OCI-LY7 (cell line): ENCODE results near the gene GATAD2B. TPM values are rescaled to one million over a fixed set of nuclear protein-coding genes. Genes with fewer than 3 reads are reported as not detected.

Experiments
- BruUV-seq: library from RNA; stranded (reverse); fragments of 400-500 nt; replicated peaks from 2 replicates; lab custom pipeline; 2021; lab: Mats Ljungman, UMichigan
- CTCF ChIA-PET: fragments of 300-600 bp; sonication (Branson Sonifier 250); formaldehyde crosslinking; loops from one replicate; lab custom pipeline; 2022; ENCODE audit warnings: antibody characterized with exemption; ENCODE audit not compliant: unreplicated experiment; lab: Charles Lee
- POLR2A ChIA-PET: fragments of 300-600 bp; sonication (Branson Sonifier 250); formaldehyde crosslinking; loops from one replicate; lab custom pipeline; 2022; ENCODE audit warnings: antibody characterized with exemption; lab: Charles Lee
- DNase-seq: peaks from one replicate; pipeline ENCODE4 v3.0.0-alpha.2; 2015; ENCODE audit warnings: low spot score
- H2AFZ ChIP-seq: fragments of 200-600 bp; sonication (generic), shearing (Covaris generic); 2 replicates; pipeline ENCODE4 v1.6.1; 2014; ENCODE audit warnings: mild to moderate bottlenecking, antibody characterized with exemption, low read length, moderate library complexity
- H3K27ac ChIP-seq: fragments of 200-600 bp; sonication (generic); 2 replicates; pipeline ENCODE4 v1.5.1; 2014; ENCODE audit warnings: mixed run types, low read depth, mild to moderate bottlenecking, moderate library complexity, low read length, inconsistent platforms; ENCODE audit not compliant: poor library complexity, severe bottlenecking
- H3K36me3 ChIP-seq: fragments of 200-600 bp; sonication (generic); 2 replicates; pipeline ENCODE4 v1.6.1; 2014; ENCODE audit warnings: mild to moderate bottlenecking, antibody characterized with exemption, low read length, moderate library complexity, mixed read lengths; ENCODE audit not compliant: insufficient read depth
- H3K4me1 ChIP-seq: fragments of 200-600 bp; sonication (generic); 2 replicates; pipeline ENCODE4 v1.5.1; 2014; ENCODE audit warnings: mild to moderate bottlenecking, low read length; ENCODE audit not compliant: insufficient read depth, poor library complexity, severe bottlenecking
- H3K4me2 ChIP-seq: fragments of 200-600 bp; sonication (generic); 2 replicates; pipeline ENCODE4 v1.6.1; 2014; ENCODE audit warnings: mild to moderate bottlenecking, low read length
- H3K4me3 ChIP-seq: fragments of 200-600 bp; sonication (generic); 2 replicates; pipeline ENCODE4 v1.5.1; 2014; ENCODE audit warnings: mild to moderate bottlenecking, low read depth, low read length; ENCODE audit not compliant: poor library complexity, severe bottlenecking
- H3K79me2 ChIP-seq: fragments of 200-600 bp; sonication (generic); 2 replicates; pipeline ENCODE4 v1.6.1; 2016; ENCODE audit warnings: low read depth, mild to moderate bottlenecking, low read length, moderate library complexity, mixed read lengths; ENCODE audit not compliant: insufficient read depth
- H3K9me2 ChIP-seq: fragments of 200-600 bp; sonication (generic); 2 replicates; pipeline ENCODE4 v1.6.1; 2016; ENCODE audit warnings: mild to moderate bottlenecking, low read length, mixed read lengths; ENCODE audit not compliant: insufficient read depth
- H3K9me3 ChIP-seq: fragments of 200-600 bp; sonication (generic); 2 replicates; pipeline ENCODE4 v1.6.1; 2014; ENCODE audit warnings: mild to moderate bottlenecking, mixed run types, low read length, mixed read lengths
- H4K20me1 ChIP-seq: fragments of 200-600 bp; sonication (generic); 2 replicates; pipeline ENCODE4 v1.6.1; 2014; ENCODE audit warnings: mild to moderate bottlenecking, antibody characterized with exemption, low read length, moderate library complexity, mixed read lengths; ENCODE audit not compliant: insufficient read depth
- EZH2phosphoT487 ChIP-seq: fragments of 200-600 bp; sonication (generic); IDR thresholded peaks from 2 replicates; pipeline ENCODE4 v1.6.1; 2018; ENCODE audit warnings: low read depth, borderline replicate concordance, mild to moderate bottlenecking, mixed run types, antibody characterized with exemption, low read length, moderate library complexity, mixed read lengths
- intact Hi-C: fragments of 100-400 bp; cut with micrococcal nuclease; formaldehyde crosslinking; loops from one replicate; pipeline ENCODE4 v1.10.0; 2022; ENCODE audit not compliant: unreplicated experiment
- total RNA-seq, 2 experiments: library from RNA; depleted of rRNA in 1 of 2; stranded (reverse); fragments of >200 nt in 1 of 2; shearing (Covaris generic) in 1 of 2; gene quantifications; 2 replicates each; pipeline ENCODE4 v1.2.3, GENCODE V29; 2014 to 2022
- TF ChIP-seq, protein P1 (sequence below): fragments of 200-600 bp; sonication (generic); conservative IDR thresholded peaks from 2 replicates; pipeline ENCODE4 v1.5.1; 2014; ENCODE audit warnings: mild to moderate bottlenecking, antibody characterized with exemption, low read length, moderate library complexity, mixed read lengths

GATAD2B gene
- total RNA-seq, 2 experiments from 2014 or later = 11.2 to 65.2 TPM

DNA sequence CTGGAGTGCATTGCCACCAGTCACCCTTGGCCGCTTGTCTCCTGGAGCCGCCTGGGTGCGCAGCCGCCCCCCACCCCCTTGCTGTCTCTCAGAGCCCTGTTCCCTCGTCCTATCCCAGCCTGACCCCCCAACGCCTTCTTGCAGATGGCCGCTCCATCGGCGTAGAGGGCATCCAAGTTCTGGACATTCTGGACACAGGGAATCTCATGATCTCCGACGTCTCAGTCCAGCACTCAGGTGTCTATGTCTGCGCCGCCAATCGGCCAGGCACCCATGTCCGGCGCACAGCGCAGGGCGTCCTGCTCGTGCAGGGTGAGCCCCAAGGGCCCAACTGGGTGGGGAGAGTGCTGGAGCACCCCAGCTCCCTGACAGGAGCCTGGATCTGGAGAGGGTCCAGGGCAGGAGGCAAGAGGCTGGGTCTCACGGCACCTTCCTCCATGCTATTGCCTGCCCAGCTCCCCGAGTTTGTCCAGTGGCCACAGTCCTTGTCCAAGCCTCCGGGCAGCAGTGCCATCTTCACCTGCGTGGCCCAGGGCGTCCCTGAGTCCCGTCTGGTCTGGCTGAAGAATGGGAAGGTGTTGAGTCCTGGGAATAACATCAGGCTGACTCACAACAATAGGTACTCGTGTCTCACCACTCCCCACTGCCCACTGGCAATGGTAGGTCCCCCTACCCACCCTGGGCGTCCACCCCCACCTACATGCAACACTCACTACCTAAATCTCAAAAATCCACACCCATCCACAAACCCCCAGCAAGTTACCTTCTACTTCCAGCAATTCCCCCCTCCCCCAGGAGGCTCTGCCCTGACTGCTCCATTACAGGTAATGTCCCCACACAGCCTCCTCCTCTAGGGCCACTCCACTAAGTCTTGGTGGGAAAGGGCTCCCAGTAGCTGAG, 123.0 kb downstream of the GATAD2B start:
- intact Hi-C loops = no loop called here
- Histone ChIP-seq H2AFZ (no peak overlapping the region), H3K79me2 (no peaks in the 10 kb centered on the region), H3K27ac (no peak overlapping the region), H4K20me1 (no peaks in the 10 kb centered on the region), H3K9me2 (no peaks in the 10 kb centered on the region), H3K9me3 (no peaks in the 10 kb centered on the region), H3K4me1 (peaks cover 18% of the 10 kb centered on the region), H3K4me2 (no peak overlapping the region), H3K4me3 (no peak overlapping the region), H3K36me3 (peaks cover 12% of the 10 kb centered on the region; the same call in 1 of the 2 replicates)
- no peak for DNase-seq
- BruUV-seq = no TSS peak
- ChIA-PET POLR2A (no interaction called here), CTCF (no interaction called here)
- TF ChIP-seq, protein P1, sequence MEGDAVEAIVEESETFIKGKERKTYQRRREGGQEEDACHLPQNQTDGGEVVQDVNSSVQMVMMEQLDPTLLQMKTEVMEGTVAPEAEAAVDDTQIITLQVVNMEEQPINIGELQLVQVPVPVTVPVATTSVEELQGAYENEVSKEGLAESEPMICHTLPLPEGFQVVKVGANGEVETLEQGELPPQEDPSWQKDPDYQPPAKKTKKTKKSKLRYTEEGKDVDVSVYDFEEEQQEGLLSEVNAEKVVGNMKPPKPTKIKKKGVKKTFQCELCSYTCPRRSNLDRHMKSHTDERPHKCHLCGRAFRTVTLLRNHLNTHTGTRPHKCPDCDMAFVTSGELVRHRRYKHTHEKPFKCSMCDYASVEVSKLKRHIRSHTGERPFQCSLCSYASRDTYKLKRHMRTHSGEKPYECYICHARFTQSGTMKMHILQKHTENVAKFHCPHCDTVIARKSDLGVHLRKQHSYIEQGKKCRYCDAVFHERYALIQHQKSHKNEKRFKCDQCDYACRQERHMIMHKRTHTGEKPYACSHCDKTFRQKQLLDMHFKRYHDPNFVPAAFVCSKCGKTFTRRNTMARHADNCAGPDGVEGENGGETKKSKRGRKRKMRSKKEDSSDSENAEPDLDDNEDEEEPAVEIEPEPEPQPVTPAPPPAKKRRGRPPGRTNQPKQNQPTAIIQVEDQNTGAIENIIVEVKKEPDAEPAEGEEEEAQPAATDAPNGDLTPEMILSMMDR = no peak
- TF ChIP-seq EZH2phosphoT487 = no peak

GRCh38 chr1:153799016-153799415, 123.8 kb downstream of the GATAD2B start:
- Histone ChIP-seq H3K4me1 (peaks cover 10% of the 10 kb centered on the region), H3K9me2 (no peaks in the 10 kb centered on the region), H2AFZ (no peak overlapping the region), H3K36me3 (peaks cover 12% of the 10 kb centered on the region; the same call in 1 of the 2 replicates), H3K9me3 (no peaks in the 10 kb centered on the region), H4K20me1 (no peaks in the 10 kb centered on the region), H3K4me3 (no peak overlapping the region), H3K79me2 (no peaks in the 10 kb centered on the region), H3K27ac (no peak overlapping the region), H3K4me2 (no peak overlapping the region)
- BruUV-seq = no TSS peak
- no peak for DNase-seq
- ChIA-PET CTCF (interaction anchor here (1.2 kb wide), 1 partner anchor 187 kb away, joined by 3 read pairs; the partner anchor contains the start of gene RAB13), POLR2A (interaction anchor here (1.0 kb wide), 1 partner anchor 9 kb away, joined by 3 read pairs; no protein-coding TSS in a partner anchor)
- intact Hi-C loops = no loop called here
- TF ChIP-seq, protein P1 = no peak
- TF ChIP-seq EZH2phosphoT487 = no peak
